Measurements from ENCODE around the gene SNRPD2. TPM values are rescaled to one million over a fixed set of nuclear protein-coding genes. Genes with fewer than 3 reads are reported as not detected.
A peak's percentile ranks its signal among the peaks of the same experiment; 100 is the strongest.
"Not testable (repeated sequence)": the region's sequence is repeated elsewhere in the genome, so short reads cannot be mapped to it uniquely, and the experiment has no call there.

SNRPD2 gene
- total RNA-seq, 1 donor: 325 TPM

DNA sequence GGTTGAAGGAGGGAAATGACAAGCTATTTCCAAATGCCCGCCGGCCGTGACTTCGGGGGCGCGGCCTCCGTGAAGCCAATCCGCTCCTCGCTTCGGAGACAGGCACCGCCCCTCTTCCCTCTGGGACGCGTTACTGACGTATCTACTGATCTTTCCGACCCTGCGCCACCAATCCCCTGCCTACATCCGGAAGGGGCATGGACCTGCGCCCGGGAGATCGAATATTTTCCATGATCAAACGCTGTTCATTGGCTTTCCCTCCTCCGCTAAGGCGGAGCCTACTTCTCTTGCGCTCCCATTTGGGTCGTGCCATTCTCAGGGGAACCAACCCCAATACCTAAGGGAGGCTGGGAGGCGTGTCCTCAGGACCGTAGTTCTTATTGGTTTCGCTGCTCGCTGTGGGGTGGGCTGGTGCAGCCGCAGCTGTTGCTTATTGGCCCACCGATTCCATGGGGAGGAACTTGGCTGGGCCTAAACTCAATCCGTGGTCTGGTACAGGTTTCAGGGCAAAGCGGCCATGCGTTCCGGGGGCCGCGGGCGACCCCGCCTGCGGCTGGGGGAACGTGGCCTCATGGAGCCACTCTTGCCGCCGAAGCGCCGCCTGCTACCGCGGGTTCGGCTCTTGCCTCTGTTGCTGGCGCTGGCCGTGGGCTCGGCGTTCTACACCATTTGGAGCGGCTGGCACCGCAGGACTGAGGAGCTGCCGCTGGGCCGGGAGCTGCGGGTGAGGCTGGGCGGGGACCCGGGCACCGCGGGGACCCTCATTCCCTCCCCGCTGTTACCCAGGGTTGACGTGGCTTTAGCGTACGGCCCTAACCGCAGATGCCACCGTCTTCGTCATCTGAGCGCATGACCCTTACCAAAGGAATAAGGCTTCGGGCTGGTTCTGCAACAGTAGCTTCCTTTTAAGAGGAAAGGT, 693 bp upstream of the SNRPD2 start, which contains the start of gene QPCTL:
Gene QPCTL (plus strand): TSS at position 480 of the 919 bp plus-strand sequence. CDS start 38 bp downstream, at position 518.
- TF ChIP-seq, protein P1, sequence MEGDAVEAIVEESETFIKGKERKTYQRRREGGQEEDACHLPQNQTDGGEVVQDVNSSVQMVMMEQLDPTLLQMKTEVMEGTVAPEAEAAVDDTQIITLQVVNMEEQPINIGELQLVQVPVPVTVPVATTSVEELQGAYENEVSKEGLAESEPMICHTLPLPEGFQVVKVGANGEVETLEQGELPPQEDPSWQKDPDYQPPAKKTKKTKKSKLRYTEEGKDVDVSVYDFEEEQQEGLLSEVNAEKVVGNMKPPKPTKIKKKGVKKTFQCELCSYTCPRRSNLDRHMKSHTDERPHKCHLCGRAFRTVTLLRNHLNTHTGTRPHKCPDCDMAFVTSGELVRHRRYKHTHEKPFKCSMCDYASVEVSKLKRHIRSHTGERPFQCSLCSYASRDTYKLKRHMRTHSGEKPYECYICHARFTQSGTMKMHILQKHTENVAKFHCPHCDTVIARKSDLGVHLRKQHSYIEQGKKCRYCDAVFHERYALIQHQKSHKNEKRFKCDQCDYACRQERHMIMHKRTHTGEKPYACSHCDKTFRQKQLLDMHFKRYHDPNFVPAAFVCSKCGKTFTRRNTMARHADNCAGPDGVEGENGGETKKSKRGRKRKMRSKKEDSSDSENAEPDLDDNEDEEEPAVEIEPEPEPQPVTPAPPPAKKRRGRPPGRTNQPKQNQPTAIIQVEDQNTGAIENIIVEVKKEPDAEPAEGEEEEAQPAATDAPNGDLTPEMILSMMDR (IDR thresholded peaks at IDR 0.05; ENCODE audit: insufficient read depth, low read length): no peak

DNA sequence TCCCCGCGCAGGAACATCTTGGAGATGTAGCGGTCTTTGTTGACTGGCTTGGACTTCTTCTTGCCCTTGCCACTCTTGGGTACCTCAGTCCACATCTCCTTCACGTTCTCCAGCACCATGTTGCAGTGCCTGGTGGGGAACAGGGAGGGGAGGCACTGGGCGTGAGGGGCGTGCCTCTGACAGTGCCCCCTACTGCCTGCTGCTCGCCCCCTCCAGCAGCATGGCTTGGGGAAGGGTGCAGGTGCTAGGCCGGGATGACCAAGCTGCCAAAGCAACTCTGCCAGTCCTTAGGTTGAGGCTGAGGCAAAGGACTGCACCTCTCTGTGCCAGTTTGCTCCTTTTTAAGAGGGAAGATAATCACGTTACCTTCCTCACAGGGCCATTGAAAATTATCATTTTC, 4.2 kb downstream of the SNRPD2 start:
- TF ChIP-seq, protein P1 (IDR thresholded peaks at IDR 0.05; ENCODE audit: insufficient read depth, low read length): no peak
- H3K4me3 ChIP-seq (ENCODE audit: low read depth, low read length): no peak overlapping the region
- no peak for DNase-seq (ENCODE audit: low read depth)

More for the DNA sequence above, 693 bp upstream of the SNRPD2 start, which contains the start of gene QPCTL:
- peak; percentile 99 for DNase-seq (ENCODE audit: low read depth)
- peak within 1 kb of the TSS; percentile 96 for H3K4me3 ChIP-seq (ENCODE audit: low read depth, low read length)

DNA sequence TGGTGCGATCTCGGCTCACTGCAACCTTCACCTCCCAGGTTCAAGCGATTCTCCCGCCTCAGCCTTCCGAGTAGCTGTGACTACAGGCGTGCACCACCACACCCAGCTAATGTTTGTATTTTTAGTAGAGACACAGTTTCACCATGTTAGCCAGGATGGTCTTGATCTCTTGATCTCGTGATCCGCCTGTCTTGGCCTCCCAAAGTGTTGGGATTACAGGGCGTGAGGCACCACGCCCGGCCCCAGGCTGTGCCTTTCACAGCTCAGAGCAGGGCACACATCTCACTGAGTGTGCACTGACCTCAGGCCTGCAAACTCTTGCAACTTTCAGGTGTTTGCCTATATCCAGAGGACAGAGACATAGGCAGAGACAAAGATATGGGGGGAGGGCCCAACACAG, 6.7 kb downstream of the SNRPD2 start:
- not testable (repeated sequence) for H3K4me3 ChIP-seq (ENCODE audit: low read depth, low read length); DNase-seq (ENCODE audit: low read depth)

- TF ChIP-seq, protein P1 (IDR thresholded peaks at IDR 0.05; ENCODE audit: insufficient read depth, low read length): no peak
- no peak overlapping the region for H3K4me3 ChIP-seq (ENCODE audit: low read depth, low read length)
- DNase-seq (ENCODE audit: low read depth): no peak
Measured at GRCh38 chr19:45682908-45683307, 8.8 kb downstream of the SNRPD2 start.

- DNase-seq (ENCODE audit: low read depth): no peak
- no peak overlapping the region for H3K4me3 ChIP-seq (ENCODE audit: low read depth, low read length)
- TF ChIP-seq, protein P1 (IDR thresholded peaks at IDR 0.05; ENCODE audit: insufficient read depth, low read length): no peak
Measured at GRCh38 chr19:45682117-45682516, 9.6 kb downstream of the SNRPD2 start.

- H3K4me3 ChIP-seq (ENCODE audit: low read depth, low read length): peak overlapping the region; percentile 51
- TF ChIP-seq, protein P1 (IDR thresholded peaks at IDR 0.05; ENCODE audit: insufficient read depth, low read length): peak; percentile 85
- DNase-seq (ENCODE audit: low read depth): peak; percentile 69
Measured at GRCh38 chr19:45681391-45682015, 10.2 kb downstream of the SNRPD2 start.

Data from fibroblast of the aortic adventitia (primary cell).